Globus pallidus (tissue), 1 donor: ENCODE measurements around the gene SYTL5.

Experiments used
- DNase-seq: peaks from one replicate; pipeline ENCODE4 v3.0.0-alpha.2; 2015; ENCODE audit warnings: low spot score

The SYTL5 gene

GRCh38 chrX:38089173-38089982 is 83.0 kb downstream of the SYTL5 start:
- no peak for DNase-seq

GRCh38 chrX:38095971-38096529 is 89.7 kb downstream of the SYTL5 start:
- no peak for DNase-seq

GRCh38 chrX:38099688-38100087 is 93.3 kb downstream of the SYTL5 start:
- no peak for DNase-seq

- DNase-seq, result no peak
These were observed 95.9 kb downstream of the SYTL5 start for GRCh38 chrX:38102240-38102639.

GRCh38 chrX:38102875-38103274 is 96.5 kb downstream of the SYTL5 start:
- no peak for DNase-seq

GRCh38 chrX:38103857-38104812 is 97.8 kb downstream of the SYTL5 start:
- no peak for DNase-seq

- no peak for DNase-seq
These were observed 98.9 kb downstream of the SYTL5 start for GRCh38 chrX:38105216-38105725.

- DNase-seq, result no peak
These were observed 100.8 kb downstream of the SYTL5 start for GRCh38 chrX:38106991-38107655.

- no peak for DNase-seq
These were observed 102.0 kb downstream of the SYTL5 start for GRCh38 chrX:38108364-38108763.

GRCh38 chrX:38109042-38109898 is 102.9 kb downstream of the SYTL5 start:
- no peak for DNase-seq

GRCh38 chrX:38110231-38110630 is 103.9 kb downstream of the SYTL5 start:
- no peak for DNase-seq

- no peak for DNase-seq
These were observed 104.8 kb downstream of the SYTL5 start for GRCh38 chrX:38111196-38111595.

GRCh38 chrX:38112566-38112965 is 106.2 kb downstream of the SYTL5 start:
- no peak for DNase-seq

- DNase-seq, result no peak
These were observed 110.4 kb downstream of the SYTL5 start for GRCh38 chrX:38116706-38117105.

GRCh38 chrX:38117485-38117884 is 111.1 kb downstream of the SYTL5 start:
- no peak for DNase-seq

GRCh38 chrX:38124000-38124399 is 117.6 kb downstream of the SYTL5 start:
- no peak for DNase-seq

- no peak for DNase-seq
These were observed 119.8 kb downstream of the SYTL5 start for GRCh38 chrX:38126179-38126578.

GRCh38 chrX:38127961-38128360 is 121.6 kb downstream of the SYTL5 start:
- DNase-seq, result no peak

- DNase-seq, result no peak
These were observed 123.0 kb downstream of the SYTL5 start for GRCh38 chrX:38129366-38129765.

GRCh38 chrX:38138157-38138891 is 132.0 kb downstream of the SYTL5 start:
- DNase-seq, result no peak
